Activated B cell treated with CpG ODN at 0.5 μM for 24 hours (primary cell): ENCODE results near the gene TTC7B. TPM values are rescaled to one million over a fixed set of nuclear protein-coding genes. Genes with fewer than 3 reads are reported as not detected.

Experiments
- ATAC-seq: fragments of 200-7000 bp; cut with Tn5 transposase; one replicate; pipeline ENCODE4 v1.10.0; 2021; ENCODE audit warnings: low read depth, mild to moderate bottlenecking, moderate library complexity
- CTCF ChIA-PET: fragments of 350-600 bp; sonication (Branson Sonifier 250); formaldehyde crosslinking; loops from one replicate; lab custom pipeline; 2021; ENCODE audit warnings: antibody characterized with exemption; lab: Charles Lee
- POLR2A ChIA-PET: fragments of 350-600 bp; sonication (Branson Sonifier 250); formaldehyde crosslinking; loops from one replicate; lab custom pipeline; 2021; ENCODE audit warnings: antibody characterized with exemption; lab: Charles Lee
- DNase-seq: peaks from one replicate; pipeline ENCODE4 v3.0.0; 2022
- H3K27ac Mint-ChIP-seq: one replicate; pipeline ENCODE4 v1.8.0; 2020; ENCODE audit warnings: mixed read lengths
- H3K27me3 Mint-ChIP-seq: one replicate; pipeline ENCODE4 v1.8.0; 2021; ENCODE audit warnings: mixed read lengths
- H3K36me3 Mint-ChIP-seq: one replicate; pipeline ENCODE4 v1.8.0; 2021; ENCODE audit warnings: low read depth, mixed read lengths
- H3K4me1 Mint-ChIP-seq: one replicate; pipeline ENCODE4 v1.8.0; 2021; ENCODE audit warnings: mixed read lengths
- H3K4me3 Mint-ChIP-seq: one replicate; pipeline ENCODE4 v1.8.0; 2020; ENCODE audit warnings: mild to moderate bottlenecking, mixed read lengths
- H3K9me3 Mint-ChIP-seq: one replicate; pipeline ENCODE4 v1.8.0; 2020; ENCODE audit warnings: mixed read lengths
- intact Hi-C: fragments of 100-400 bp; cut with micrococcal nuclease; formaldehyde crosslinking; loops from one replicate; pipeline ENCODE4 v1.15.1; 2024
- total RNA-seq: library from RNA; stranded (reverse); gene quantifications from 2 replicates; pipeline ENCODE4 v1.2.3, GENCODE V29; 2022
- TF ChIP-seq, protein P1 (sequence below): fragments of 200-600 bp; IDR thresholded peaks from one replicate; pipeline ENCODE4 v1.8.0; 2022; ENCODE audit warnings: antibody characterized with exemption, mild to moderate bottlenecking

The TTC7B gene
- total RNA-seq, 1 donor from 2014 or later, result 1.9 TPM

DNA sequence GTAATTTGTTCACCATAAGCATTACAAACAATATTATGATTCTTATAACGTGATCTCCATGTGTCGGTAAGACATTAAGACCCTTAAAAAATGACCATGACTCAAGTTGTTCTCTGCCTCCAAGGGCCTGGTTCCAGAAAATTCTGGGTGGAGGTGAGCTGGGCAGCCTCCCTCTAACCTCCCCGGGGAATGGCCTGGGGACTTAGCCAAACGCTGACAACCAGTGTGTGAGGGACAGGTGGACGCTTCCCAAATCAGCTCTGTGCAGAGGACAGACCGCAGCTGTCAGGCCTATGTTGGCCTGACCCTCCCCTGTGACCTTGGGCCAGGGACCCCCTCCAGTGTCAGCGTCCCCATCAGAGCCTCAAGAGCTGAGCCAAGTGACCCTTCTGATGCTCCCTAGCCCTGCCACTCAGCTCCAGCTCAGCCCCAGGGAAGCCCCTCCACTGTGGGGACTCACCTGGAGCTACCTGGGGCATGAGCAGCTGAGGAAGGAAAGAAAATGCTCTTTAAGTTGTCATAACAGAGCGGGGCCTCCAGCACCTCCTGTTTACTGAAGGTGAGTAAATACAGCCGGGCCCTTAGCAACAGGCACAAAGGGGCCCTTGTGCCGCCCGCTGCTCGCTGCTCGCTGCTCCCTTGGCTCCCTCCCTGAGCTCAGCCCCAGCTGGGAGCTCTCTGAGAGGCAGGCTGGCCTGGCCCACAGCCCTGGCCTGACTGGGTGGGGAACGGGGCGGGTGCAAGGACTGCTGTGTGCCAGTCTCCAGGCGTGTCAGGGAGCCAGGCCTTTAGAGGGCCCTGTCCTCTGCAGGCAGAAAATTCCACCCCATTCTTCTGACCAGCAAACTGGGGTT lies 302.8 kb downstream of the TTC7B start:
- Mint-ChIP-seq H3K4me1 (peaks cover 5% of the 10 kb centered on the region), H3K27me3 (peaks cover 12% of the 10 kb centered on the region), H3K27ac (no peak overlapping the region), H3K36me3 (no peaks in the 10 kb centered on the region), H3K9me3 (no peaks in the 10 kb centered on the region), H3K4me3 (no peak overlapping the region)
- CTCF ChIA-PET, result no interaction called here
- TF ChIP-seq, protein P1, sequence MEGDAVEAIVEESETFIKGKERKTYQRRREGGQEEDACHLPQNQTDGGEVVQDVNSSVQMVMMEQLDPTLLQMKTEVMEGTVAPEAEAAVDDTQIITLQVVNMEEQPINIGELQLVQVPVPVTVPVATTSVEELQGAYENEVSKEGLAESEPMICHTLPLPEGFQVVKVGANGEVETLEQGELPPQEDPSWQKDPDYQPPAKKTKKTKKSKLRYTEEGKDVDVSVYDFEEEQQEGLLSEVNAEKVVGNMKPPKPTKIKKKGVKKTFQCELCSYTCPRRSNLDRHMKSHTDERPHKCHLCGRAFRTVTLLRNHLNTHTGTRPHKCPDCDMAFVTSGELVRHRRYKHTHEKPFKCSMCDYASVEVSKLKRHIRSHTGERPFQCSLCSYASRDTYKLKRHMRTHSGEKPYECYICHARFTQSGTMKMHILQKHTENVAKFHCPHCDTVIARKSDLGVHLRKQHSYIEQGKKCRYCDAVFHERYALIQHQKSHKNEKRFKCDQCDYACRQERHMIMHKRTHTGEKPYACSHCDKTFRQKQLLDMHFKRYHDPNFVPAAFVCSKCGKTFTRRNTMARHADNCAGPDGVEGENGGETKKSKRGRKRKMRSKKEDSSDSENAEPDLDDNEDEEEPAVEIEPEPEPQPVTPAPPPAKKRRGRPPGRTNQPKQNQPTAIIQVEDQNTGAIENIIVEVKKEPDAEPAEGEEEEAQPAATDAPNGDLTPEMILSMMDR, result no peak
- no peak for ATAC-seq
- intact Hi-C loops, result no loop called here
- no peak for DNase-seq
- POLR2A ChIA-PET, result no interaction called here

DNA sequence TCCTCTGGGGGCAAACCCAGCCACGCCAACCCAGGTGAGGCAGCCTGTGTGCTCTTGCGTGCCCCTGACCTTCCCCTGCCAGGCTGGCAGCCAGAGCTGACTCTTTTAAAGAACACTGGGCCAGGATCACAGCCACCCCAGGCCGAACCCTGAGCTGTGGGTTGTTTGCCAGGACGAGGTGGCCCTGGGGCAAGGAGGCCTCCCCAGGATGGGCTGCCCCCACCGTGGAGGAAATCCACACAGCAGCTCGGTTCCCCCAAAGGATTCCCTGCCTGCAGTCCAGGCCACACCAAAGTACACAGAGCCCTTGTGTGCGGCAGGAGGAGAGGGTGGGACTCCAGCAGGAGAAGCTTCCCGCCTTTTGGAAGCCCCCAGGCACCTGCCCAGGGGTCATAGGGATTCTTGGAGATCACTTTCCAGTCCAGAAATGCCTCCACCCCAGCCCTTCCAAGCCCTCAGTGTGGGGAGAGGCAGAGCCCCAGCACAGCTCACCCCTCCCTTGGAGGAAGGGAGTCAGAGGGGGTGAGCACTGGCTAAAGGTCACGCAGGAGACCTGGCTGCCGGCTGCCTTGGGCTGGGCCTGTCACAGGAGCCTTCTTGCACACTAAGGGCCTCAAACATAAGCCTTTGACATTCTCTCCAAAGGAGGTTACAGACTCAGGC lies 303.8 kb downstream of the TTC7B start:
- Mint-ChIP-seq H3K27me3 (peaks cover 15% of the 10 kb centered on the region), H3K4me1 (peaks cover 5% of the 10 kb centered on the region), H3K9me3 (no peaks in the 10 kb centered on the region), H3K36me3 (no peaks in the 10 kb centered on the region), H3K27ac (no peak overlapping the region), H3K4me3 (no peak overlapping the region)
- ChIA-PET POLR2A (no interaction called here), CTCF (no interaction called here)
- ATAC-seq (no peak), DNase-seq (no peak)
- intact Hi-C loops, result no loop called here
- TF ChIP-seq, protein P1, result no peak

DNA sequence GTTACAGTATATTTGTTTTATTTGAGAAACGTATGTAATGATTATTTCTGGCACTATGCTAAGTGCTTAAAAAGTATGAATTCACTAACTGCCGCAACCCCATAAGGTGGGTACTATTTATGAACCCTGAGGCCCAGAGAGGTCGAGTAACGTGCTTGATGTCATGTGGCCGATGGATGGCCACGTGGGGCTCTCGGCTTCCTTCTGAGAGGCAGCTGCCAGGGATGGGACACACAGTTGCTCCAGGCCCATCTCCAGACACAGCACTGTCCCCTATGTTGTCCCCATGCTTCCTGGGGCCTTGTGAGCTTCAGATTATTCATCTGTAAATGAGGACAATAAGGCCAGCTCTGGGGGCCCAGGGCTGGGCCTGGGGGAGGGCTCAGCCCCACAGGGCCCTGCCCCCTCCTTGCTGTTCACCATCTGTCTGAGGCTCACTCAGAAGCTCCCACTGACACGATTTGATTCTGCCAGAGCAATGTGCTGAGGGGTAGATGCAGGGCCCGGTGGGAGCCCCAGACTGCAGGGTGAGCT lies 304.4 kb downstream of the TTC7B start:
- ChIA-PET CTCF (no interaction called here), POLR2A (no interaction called here)
- H3K27me3 Mint-ChIP-seq, result peaks cover 17% of the 10 kb centered on the region
- no peaks in the 10 kb centered on the region for H3K36me3 Mint-ChIP-seq
- ATAC-seq (no peak), DNase-seq (no peak)
- H3K4me3 Mint-ChIP-seq, result no peak overlapping the region
- no peaks in the 10 kb centered on the region for H3K9me3 Mint-ChIP-seq
- peaks cover 5% of the 10 kb centered on the region for H3K4me1 Mint-ChIP-seq
- TF ChIP-seq, protein P1, result no peak
- no peak overlapping the region for H3K27ac Mint-ChIP-seq
- intact Hi-C loops, result no loop called here

GRCh38 chr14:90511252-90511651 lies 305.0 kb downstream of the TTC7B start:
- intact Hi-C loops, result no loop called here
- Mint-ChIP-seq H3K27me3 (peaks cover 17% of the 10 kb centered on the region), H3K36me3 (no peaks in the 10 kb centered on the region), H3K27ac (no peak overlapping the region), H3K4me3 (no peak overlapping the region), H3K9me3 (no peaks in the 10 kb centered on the region), H3K4me1 (peaks cover 5% of the 10 kb centered on the region)
- TF ChIP-seq, protein P1, result no peak
- ChIA-PET CTCF (no interaction called here), POLR2A (no interaction called here)
- ATAC-seq, result no peak
- no peak for DNase-seq

GRCh38 chr14:90510159-90510558 lies 306.1 kb downstream of the TTC7B start:
- intact Hi-C loops, result no loop called here
- POLR2A ChIA-PET, result no interaction called here
- Mint-ChIP-seq H3K36me3 (no peaks in the 10 kb centered on the region), H3K4me3 (no peak overlapping the region), H3K4me1 (peaks cover 5% of the 10 kb centered on the region), H3K27ac (no peak overlapping the region), H3K9me3 (no peaks in the 10 kb centered on the region), H3K27me3 (peaks cover 17% of the 10 kb centered on the region)
- TF ChIP-seq, protein P1, result no peak
- CTCF ChIA-PET, result no interaction called here
- DNase-seq (no peak), ATAC-seq (no peak)
